Endometrial microvascular endothelial cells (primary cell): Measurements from ENCODE around the gene CHST8. TPM values are rescaled to one million over a fixed set of nuclear protein-coding genes. Genes with fewer than 3 reads are reported as not detected.
"Not testable (repeated sequence)": the region's sequence is repeated elsewhere in the genome, so short reads cannot be mapped to it uniquely, and the experiment has no call there.

Experiments used
- in situ Hi-C: cut with HindIII; loops from 2 replicates; pipeline ENCODE4 v1.10.0; 2017; ENCODE audit warnings: low sequenced_read_pairs, low pct_unique_long_range_greater_than_20kb; ENCODE audit errors: inconsistent ontology term
- total RNA-seq: library from RNA; depleted of rRNA; stranded (reverse); fragments of >200 nt; gene quantifications from one replicate; pipeline ENCODE4 v1.2.3, GENCODE V29; 2015; ENCODE audit errors: inconsistent ontology term

CHST8 gene
- total RNA-seq, 1 donor from 2014 or later, result not detected

DNA sequence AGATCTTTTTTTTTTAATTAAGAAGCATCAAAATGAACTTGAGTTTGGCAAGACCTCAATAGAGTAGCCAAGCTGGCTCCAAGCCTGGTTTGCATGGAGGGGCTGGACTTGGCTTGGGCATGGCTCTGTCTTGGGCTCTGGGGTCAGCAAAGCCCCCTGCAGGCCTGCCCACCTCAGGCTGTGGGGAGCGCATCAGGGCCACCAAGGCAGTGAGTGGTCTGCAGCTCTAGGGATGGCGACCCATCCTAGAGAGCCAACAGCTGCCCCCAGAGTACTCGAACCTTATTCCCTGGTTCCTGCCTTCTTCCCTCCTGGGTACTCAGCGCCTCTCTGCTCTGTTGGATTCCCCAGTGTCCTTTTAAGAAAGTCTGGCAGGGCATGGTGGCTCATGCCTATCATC lies 5.4 kb upstream of the CHST8 start:
- in situ Hi-C loops, result no loop called here

DNA sequence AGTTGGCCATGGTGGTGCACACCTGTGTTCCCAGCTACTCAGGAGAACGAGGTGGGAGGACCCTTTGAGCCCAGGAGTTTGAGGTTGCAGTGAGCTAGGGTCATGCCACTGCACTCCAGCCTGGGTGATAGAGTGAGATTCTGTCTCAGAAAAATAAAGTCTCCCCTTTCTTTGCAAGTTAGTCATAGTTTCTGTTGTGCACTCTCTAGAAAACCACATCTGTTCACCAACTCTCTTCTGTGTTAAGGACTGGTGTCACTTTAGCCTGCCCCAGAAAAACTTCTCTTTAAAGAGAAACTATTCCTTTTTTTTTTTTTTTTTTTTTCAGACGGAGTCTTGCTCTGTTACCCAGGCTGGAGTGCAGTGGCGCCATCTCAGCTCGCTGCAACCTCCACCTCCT lies 4.9 kb upstream of the CHST8 start:
- in situ Hi-C loops, result no loop called here

DNA sequence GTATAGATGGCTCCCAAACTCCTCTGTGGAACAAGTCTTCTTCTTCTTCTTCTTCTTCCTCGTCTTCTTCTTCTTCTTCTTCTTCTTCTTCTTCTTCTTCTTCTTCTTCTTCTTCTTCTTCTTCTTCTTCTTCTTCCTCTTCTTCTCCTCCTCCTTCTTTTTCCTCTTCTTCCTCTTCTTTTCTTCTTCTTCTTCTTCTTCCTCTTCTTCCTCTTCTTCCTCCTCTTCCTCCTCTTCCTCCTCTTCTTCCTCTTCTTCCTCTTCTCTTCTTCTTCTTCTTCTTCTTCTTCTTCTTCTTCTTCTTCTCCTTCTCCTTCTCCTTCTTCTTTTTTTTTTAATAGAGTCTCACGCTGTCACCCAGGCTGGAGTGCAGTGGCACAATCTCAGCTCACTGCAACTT lies 3.4 kb upstream of the CHST8 start:
- in situ Hi-C loops, result not testable (repeated sequence)

DNA sequence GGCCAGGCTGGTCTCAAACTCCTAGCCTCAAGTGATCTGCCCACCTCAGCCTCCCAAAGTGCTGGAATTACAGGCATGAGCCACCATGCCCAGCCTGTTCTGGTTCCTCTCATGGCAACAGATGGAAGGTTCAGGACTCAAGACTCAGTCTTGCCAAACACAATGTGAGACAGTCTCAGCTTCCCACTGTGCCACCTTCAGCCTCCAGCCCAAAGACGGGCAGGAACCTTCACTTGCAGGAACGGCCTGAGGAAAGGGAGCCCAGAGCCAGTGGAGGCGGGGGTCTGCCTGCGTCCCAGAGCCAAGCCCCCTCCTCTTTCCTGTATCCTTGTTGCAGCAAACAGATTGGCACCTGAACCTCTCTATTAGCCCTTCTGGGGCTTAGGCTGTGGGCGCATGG lies 2.9 kb upstream of the CHST8 start:
- in situ Hi-C loops, result no loop called here

DNA sequence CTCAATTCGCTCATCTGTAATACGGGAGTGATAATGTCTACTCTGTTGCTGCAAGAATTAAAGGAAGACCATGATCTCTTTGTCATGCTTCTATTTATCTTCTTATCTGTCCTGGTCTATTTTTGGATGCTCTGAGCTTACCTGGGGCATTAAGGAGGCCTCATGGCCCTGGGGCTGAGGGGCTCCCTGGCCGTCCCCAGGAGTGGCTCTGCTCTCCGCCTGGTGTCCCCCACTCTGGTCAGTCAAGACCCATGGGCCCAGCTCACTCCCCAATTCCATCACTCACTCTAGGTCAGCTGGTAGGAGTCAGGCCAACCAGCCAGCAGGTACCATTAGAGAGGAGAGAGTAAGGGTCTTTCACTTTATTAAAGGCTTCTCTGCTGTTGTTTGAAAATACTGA lies 1.1 kb upstream of the CHST8 start:
- in situ Hi-C loops, result no loop called here

DNA sequence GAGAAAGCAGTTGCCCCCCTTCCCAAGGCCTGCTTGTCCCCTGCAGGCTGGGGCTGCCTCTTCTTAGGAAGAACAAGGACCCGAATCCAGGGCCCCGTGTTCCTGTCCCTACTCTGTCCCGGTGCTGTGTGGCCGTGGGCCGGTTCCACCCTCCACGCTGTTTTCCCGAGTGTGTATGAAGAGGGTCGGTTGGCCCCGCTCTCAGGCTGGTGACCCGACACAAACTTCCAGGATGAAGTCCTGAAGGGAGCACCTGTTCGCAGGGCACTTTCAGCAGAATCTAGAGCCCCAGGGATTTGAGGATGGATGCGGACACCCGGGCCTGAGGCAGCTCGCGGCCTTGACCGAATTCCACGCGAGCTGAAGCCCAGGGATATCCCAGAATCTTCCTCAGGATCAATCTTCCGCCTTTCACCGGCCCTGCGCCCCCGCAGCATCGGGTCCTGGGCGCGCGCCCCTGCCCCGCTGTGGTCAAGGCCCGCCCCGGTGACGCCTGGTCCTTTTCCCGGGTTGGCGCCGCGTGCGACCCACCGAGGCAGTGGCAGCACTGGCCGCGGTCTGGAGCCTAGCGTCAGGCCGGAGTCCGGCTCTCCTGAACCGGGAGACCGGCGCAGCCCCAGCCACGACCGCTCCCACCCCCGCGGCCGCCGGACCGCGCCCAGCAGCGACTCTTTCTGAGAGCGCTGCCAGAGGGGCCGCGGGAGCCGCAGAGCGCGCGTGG lies 528 bp upstream of the CHST8 start:
- in situ Hi-C loops, result no loop called here

DNA sequence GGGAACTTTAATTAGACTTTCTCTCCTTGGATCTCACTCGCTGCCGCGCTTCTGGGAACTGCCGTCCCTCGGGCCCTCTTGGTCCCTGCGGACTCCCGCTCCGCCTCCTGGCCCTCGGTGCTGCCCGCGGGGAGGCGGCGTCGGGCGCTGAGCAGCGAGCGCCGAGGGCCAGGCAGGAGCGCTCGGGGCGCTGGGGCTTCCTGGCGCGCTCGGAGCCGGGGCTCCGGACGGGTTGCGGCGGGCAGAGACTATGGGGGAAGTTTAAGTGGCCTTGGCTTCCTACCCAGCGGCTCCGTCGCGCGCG lies 704 bp downstream of the CHST8 start:
- in situ Hi-C loops, result no loop called here

DNA sequence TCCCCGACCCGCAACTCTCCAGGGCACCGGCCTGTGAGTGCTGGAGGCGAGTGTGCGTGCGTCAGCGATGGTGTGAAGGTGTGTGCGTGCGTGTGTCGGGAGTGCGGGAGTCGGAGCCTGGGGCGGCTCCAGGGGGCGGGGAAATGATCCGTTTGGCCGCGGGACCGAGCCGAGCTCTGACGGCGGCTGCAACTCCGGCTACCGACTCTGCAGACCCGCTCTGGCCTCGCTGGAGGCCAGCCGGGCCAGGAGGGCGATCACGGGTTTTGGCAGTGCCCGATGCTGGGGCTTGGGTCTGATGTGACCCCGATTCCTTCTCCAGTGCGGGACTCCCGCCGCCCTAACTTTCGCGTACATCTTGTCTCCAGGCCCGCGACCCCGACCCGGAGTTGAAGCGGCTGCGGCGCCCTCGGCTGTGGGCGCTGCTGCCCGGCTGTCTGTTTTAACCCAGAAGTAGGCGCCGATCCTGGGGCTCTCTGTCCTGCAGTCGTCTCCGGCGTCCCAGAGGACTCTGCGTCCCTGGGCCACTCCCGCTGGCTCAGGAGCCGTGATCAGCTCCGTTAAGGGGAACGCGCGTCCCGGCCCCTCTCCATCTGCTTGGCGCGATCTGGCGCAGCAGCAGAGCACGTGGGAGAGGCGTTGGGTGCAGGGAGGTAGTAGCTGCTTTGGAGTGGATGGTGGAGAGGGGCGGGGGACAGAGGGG lies 1.2 kb downstream of the CHST8 start:
- in situ Hi-C loops, result no loop called here

DNA sequence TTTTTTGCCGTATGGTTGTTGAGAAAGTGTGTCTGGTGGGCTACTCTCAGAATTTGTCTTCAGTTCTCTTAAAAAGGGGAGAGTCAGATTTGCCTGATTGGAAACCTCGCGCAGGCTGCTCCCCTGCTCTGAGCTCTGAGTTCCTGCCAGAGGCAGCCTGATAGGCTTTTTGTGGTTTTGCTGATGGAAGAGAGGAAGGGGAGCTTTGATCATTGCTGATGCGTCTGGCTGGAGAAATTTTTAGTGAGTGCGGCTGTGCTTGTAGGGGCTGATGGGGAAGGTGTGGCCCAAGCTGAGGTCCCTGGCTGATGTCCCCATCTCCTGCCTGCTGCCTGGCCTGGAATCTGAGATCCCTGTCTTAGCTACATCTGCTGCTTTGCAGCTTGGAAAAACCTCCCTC lies 2.8 kb downstream of the CHST8 start:
- in situ Hi-C loops, result no loop called here

DNA sequence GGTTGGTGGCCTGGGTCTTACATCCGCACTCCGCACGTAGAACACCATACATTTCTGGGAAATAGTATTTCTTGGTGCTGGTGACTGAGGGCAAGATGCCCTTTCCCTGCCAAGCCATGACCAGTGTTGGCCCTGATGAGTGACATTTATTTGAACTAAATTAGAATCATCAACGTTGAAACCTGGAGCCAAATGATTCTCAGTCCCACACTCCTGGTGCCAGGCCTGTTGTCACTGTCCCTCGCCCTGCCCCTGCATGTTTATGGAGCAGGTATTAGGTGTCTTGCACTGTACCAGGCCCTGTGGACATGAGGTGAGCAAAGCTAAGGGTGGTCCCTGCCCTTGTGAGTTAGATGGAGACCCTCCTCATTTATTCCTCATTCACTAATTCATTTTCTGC lies 5.8 kb downstream of the CHST8 start:
- in situ Hi-C loops, result no loop called here

DNA sequence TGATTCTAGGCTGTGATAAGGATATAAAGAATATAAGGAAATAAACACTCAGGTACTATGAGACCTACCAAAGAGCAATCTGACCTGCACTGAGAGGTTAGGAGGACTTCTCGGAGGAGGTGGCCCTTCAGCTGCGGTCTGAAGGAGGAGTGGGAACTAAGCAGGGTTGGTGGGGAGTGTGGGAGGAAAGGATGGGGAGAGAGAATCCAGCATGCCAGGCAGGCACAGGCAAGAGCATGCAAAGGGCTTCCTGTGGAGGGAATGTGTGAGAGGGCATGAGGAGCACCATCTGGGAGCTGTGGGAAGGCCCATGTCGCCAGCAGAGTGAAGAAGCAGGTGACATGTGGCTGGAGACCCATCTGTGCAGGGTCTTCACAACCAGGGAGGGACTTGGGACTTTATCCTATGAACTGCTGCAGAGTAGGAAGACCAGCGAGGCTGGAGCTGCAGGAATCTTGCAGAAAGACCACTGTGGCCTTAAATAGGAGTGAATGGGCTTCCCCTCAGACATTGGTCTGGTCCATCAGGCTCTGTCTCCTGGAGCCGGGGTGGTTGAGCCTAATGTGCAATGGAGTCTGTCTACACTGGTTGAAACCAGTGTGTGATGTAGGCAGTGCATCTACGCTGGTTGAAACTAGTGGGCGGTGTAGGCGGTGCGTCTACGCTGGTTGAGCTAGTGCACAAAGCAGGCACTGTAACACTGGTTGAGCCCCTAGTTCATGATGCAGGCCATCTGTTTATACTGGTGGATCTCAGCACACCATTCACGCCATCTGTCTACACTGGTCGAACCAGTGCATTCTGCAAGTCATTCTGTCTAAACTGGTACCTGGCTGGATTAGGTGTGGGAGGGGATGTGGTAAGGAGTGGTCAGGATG lies 6.4 kb downstream of the CHST8 start:
- in situ Hi-C loops, result no loop called here

DNA sequence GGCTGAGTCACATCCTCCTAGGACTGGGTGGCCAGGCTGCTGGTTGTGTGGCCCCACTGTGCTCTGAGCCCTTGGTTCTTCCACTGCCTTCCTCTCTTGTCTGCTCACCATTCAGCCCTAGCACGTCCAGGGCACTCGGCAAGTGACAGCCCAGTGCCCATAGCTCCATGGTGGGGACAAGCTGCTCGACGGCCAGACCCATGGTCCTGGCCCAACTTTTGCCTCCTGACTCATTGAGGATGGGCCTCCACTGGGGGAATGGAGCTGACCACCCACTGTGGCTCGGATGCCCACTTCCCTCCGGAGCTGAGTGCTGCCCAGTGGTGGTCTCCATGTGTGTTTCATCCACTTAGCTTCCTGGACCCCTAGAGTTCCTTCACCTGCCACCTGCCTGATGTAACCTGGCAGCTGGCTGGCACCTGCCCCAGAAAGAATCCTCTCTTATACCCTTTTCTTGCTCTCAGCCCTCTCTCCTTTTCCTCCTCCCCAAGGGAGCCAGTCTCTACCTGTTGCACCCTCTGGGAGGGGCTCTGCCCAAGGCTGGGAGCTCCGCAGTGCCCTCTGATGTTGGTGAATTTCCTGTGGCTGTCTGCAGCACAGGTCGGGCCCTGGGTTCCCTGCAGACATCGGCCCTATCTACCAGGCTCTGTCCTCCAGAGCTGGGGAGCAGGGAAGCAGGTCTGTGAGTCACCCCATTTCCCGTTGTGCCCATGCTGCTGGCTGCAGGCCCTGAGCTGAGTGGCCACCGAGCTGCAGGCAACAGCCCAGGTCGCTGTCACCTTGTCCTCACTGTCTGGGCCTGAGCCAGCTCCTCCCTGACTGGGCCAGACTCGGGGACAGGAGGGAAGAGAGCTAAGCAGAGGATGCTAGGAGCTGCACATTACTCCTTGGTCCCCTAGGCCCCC lies 7.4 kb downstream of the CHST8 start:
- in situ Hi-C loops, result no loop called here

DNA sequence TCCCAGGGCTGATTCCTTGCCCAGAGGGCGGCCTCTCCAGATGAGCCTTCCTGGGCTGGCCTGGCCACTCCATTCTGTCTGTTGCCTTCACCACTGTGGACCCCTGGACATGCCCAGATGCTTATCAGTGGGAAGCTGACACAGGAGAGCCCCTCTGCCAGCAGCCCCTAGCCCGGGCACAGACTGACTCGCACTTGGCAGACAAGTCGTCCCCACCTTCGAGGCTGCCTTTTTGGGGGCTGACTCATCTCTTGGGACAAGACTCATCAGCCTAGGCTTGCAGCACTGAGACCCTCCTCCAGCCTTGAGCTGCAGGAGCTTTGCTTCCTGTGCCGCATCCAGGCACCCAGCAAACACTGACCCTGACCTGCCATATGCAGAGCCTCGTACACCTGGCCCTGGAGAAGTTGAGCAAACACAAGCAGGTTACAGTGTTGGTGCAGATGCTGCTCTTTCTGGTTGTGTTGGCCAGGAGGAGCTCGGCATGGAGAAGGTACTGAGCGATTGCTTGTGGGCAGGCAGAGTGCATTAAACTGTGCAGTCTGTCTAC lies 8.1 kb downstream of the CHST8 start:
- in situ Hi-C loops, result no loop called here

DNA sequence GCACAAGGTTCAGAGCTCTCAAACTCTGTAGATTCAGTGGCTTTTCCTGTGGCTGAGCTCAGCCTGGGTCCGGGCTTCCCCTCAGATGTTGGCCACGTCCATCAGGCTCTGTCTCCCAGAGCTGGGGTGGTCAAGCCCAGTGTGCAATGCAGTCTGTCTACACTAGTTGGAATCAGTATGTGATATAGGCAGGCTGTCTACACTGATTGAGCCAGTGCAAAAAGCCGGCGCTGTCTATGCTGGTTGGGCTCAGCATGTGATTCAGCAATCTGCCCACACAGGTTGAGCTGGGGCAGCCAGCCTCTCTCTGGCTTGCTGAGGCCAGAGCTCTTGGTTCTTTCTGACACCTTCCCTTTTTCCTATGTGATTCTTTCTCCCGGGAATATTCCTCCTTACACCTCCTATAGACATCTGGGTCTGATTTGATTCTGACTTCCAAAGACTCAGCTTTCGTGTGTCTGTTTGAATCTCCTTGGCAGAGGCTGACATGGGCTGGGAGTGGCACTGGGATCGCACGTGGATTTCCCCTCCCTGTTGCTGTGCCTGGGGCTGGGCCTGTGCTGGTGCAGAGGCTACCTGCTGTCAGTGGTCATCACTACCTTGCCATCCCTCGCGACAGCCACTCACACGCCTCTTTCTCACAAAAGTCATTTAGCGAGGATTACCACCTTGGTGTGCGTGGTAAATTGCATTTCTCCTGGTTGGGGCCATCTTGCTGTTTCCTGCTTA lies 9.3 kb downstream of the CHST8 start:
- in situ Hi-C loops, result no loop called here

DNA sequence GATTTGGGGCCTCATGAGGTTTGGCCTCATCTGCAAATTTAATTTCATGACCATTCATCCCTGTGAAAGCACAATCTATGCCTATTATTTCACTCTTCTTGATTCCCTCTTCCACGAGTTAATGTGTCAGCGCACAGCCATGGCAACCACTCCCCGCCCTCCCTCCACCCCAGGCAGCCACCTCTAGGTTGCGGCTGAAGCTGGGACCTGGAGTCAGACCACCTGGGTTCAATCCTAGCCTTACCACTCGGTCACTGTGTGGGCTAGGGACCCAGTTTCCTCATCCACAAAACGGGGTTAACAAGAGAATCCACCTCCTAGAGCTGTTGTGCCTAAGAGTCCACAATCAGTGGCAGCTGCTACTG lies 9.8 kb downstream of the CHST8 start:
- in situ Hi-C loops, result no loop called here

DNA sequence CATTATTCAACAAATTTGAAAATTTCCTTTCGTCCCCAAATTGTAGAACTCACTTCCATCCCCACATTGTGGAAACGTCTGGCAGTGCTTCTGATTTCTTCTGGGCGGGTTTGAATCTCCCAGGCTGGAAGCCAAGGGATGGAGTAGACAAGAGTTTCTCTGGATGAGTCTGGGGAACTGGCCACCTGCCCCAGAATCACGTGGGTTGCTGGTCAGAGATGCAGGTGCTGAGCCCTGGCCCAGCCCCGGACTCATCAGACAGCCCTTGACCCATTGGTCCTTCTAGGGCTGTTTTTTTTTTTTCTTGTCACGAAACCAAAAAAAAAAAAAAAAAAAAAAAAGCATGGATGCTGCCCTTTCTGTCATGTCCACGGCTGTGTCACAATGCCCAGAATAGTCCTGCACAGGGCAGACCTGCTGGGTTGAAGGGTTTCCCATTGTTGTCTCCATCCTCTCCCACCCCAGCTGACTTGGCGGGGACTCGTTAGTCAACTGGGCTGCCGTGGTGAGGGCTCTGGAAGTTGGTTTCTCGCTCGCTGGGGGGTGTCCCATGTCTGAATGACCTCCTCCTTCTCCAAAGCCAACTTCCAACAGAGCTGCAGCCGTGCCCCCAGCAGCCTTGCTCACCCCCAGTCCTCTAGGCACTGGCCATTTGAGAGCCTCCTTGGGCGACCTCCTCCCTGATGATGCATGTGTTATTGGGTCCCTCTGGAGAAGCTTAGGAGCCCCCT lies 12.8 kb downstream of the CHST8 start:
- in situ Hi-C loops, result no loop called here

DNA sequence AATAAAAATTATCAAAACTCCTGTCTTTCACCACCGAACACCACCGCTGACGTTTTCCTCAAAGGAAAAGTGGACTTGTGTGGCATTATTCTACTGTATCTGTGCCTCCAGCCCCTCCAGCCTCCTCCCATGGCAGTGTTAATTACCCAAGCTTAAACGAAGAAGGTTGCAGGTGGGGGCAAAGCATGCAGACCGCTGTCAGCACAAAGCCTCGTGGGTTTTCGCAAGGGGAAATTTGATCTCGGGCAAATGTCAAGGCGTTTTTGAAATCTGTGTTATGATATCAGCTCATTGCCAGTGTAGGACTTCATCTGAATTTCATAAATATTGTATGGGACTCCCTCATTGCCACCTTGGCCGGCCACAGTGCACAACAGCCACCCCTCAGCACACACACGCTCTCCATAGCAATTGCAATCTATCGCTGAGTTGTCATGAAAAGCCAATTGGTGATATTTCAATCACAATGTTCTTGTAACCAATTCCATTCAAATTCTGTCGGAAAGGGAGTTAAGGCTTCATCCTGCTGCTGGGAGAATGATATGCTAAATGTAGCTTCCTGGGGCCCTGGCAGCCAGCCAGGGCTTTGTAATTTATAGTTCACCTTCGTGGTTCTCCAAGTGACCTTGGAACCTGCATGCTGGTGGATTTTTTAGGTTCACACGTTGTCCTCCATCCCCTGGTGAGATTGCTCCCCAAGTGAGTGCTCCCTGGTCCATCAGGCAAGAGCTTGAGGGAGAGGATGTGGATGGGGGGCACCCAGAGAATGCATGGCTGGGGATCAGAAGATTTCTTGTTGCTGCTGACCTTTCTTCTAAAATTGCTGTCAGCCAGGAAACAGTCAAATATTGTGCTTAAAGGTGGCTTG lies 16.6 kb downstream of the CHST8 start:
- in situ Hi-C loops, result no loop called here
